ENCODE measurements around the gene POF1B. TPM values are rescaled to one million over a fixed set of nuclear protein-coding genes. Genes with fewer than 3 reads are reported as not detected.
"Not testable (repeated sequence)": the region's sequence is repeated elsewhere in the genome, so short reads cannot be mapped to it uniquely, and the experiment has no call there.

POF1B gene, protein sequence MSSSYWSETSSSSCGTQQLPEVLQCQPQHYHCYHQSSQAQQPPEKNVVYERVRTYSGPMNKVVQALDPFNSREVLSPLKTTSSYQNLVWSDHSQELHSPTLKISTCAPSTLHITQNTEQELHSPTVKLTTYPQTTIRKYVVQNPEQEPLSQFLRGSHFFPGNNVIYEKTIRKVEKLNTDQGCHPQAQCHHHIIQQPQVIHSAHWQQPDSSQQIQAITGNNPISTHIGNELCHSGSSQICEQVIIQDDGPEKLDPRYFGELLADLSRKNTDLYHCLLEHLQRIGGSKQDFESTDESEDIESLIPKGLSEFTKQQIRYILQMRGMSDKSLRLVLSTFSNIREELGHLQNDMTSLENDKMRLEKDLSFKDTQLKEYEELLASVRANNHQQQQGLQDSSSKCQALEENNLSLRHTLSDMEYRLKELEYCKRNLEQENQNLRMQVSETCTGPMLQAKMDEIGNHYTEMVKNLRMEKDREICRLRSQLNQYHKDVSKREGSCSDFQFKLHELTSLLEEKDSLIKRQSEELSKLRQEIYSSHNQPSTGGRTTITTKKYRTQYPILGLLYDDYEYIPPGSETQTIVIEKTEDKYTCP
- 0.89 TPM for total RNA-seq
- long read RNA-seq, partial matches to known transcripts, result 0 of 1 reads
- long read RNA-seq, other reads (novel, unspliced or antisense), result 0 of 1 reads

GRCh38 chrX:85379174-85379907, at the start of gene POF1B:
Gene POF1B, minus strand, starts transcription at chrX:85379665. Its CDS starts 211 bp downstream, at chrX:85379454.
- DNase-seq (ENCODE audit: missing footprints), result no peak
- intact Hi-C loops (cut with DNase I), result no loop called here
- ATAC-seq, result no peak

GRCh38 chrX:85429066-85429465, 49.6 kb upstream of the POF1B start:
- ATAC-seq (no peak), DNase-seq (ENCODE audit: missing footprints) (no peak)
- intact Hi-C loops (cut with DNase I), result no loop called here

DNA sequence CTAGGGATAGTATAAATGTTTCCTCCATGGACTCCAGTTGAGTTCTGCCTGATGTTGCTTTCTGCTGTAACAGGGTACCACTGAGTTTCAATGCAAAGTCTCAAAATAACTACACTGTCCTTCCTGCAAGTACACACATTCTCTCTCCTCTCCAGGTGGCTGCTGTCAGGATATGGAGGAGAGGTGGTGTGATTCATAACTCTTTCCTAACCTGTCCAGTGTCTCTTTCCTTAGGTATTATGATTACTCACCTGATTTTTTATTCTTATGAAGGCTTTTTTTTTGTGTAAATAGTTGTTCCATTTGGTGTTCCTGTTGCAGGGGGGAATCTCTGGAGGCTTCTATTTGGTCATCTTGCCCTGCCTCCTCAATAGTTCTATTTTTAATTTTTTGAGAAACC, 39.8 kb upstream of the POF1B start:
- no peak for DNase-seq (ENCODE audit: missing footprints)
- intact Hi-C loops (cut with DNase I), result no loop called here
- ATAC-seq, result no peak

DNA sequence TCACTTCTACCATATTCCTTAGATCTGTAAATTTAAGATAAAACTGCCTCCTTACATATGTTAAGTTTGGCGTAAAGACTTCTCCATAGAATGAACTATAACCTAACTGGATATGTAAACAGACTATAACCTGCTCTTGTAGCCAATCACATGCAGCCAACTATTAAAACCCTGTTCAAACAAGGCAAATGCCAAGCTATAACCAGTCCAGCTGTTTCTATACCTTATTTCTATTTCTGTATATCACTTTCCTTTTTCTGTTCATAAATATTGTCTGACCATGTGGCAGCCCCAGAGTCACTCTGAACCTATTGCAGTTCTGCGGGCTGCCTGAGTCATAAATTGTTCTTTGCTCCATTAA, 12.4 kb upstream of the POF1B start:
- intact Hi-C loops (cut with DNase I), result no loop called here
- ATAC-seq (no peak), DNase-seq (ENCODE audit: missing footprints) (no peak)

GRCh38 chrX:85391185-85391877, 11.9 kb upstream of the POF1B start:
- DNase-seq (ENCODE audit: missing footprints) (no peak), ATAC-seq (no peak)
- intact Hi-C loops (cut with DNase I), result no loop called here

DNA sequence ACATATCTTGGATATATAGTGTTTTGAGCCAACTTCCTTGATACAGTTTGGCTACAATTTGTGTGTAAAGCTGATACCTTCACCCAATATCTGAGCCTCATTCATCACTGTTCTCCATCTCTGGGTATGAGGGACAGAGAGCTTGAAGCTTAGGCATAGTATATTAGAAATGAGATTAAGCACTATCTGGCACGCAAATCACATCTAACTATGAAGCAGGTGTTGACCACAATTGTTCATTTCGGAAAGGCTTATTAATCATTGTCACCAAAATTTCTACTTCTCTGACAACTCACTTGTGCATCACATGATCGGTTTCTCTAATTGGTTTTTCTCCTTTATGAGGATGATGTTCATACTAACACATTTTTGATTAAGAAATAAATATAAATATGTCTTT, 2.1 kb upstream of the POF1B start:
- no peak for DNase-seq (ENCODE audit: missing footprints)
- intact Hi-C loops (cut with DNase I), result no loop called here
- ATAC-seq, result no peak

DNA sequence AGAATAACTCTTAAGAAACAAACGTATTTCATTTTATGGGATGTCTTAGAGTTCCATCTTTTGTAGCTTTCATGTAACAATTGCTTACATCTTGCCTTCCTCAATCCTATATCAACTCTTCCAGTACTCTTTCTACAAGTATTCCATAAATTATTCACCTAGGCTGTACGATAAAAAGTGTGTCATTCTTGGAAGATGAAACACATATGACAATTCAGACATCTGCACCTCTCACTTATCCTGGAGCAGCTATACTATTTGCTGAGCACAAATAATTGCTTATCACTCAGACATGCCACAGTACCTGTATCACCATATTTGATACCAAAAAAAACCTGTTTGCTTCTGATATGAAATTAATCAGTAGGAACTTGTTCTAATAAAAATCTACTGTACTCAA, 1.0 kb downstream of the POF1B start:
- intact Hi-C loops (cut with DNase I), result no loop called here
- no peak for DNase-seq (ENCODE audit: missing footprints)
- no peak for ATAC-seq

- no peak for ATAC-seq
- intact Hi-C loops (cut with DNase I), result no loop called here
- no peak for DNase-seq (ENCODE audit: missing footprints)
Measured at GRCh38 chrX:85375333-85375738, 4.1 kb downstream of the POF1B start.

- no peak for ATAC-seq
- intact Hi-C loops (cut with DNase I), result no loop called here
- no peak for DNase-seq (ENCODE audit: missing footprints)
Measured at GRCh38 chrX:85365370-85365995, 14.0 kb downstream of the POF1B start.

- ATAC-seq, result no peak
- intact Hi-C loops (cut with DNase I), result no loop called here
- DNase-seq (ENCODE audit: missing footprints), result no peak
Measured at GRCh38 chrX:85359051-85359450, 20.4 kb downstream of the POF1B start.

DNA sequence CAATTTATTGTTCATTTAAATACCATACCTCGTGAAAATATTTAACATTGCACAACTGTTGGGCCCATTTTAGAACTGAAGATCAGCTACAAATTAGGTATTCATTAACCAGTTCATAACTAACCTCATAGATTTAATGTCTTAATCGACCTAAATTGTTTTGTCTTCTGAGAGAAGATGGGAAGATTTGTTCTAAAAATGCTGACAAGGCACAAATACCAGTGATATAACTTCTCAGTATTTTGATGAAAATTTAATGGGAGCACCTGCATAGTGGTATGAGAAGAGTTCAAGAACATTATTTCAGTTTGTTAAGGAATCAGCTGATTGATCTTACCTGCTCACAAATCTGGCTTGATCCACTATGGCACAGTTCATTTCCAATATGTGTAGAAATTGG, 33.9 kb downstream of the POF1B start:
- no peak for ATAC-seq
- no peak for DNase-seq (ENCODE audit: missing footprints)
- intact Hi-C loops (cut with DNase I), result no loop called here

GRCh38 chrX:85327060-85327333, 52.5 kb downstream of the POF1B start:
- intact Hi-C loops (cut with DNase I), result no loop called here
- ATAC-seq, result no peak
- no peak for DNase-seq (ENCODE audit: missing footprints)

DNA sequence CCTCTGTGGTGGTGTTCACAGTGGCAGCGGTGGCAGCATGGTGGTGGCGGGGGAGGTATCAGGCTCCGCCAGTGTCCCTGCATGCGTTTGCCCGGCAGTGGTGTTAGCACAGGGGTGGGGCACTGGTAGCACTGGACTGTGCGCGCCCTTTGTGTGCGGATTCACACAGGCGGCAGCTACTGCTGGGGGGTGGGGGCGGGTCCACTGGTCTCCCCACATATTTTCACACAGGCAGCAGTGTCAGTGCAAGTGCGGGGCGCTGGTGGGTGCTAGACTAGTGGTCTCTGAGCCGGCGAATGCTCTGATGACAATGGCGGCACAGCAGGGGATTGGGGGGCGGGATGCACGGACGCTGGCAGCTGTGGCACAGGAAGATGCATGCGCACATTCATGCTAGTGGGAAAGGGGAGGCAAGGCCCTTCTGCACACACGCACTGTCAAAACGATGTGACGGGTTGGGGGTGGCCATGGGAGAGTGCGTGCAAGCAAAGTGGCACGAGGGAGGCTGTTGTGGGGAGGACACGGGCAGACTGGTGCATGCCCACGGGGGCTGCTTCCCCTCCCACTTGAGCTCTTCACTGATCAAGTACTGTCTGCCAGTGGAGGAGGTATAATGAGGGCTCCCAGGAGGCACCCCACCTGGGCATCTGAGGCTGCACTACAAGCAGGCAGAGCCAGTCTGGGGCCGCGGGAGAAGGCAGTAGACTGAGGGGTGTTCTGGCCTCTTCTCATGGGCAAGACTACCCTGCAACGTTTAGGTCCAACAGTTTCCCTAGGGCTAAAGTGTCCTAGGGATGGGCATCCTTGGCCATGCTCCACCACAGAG, 53.0 kb downstream of the POF1B start:
- intact Hi-C loops (cut with DNase I), result no loop called here
- ATAC-seq (no peak), DNase-seq (ENCODE audit: missing footprints) (no peak)

DNA sequence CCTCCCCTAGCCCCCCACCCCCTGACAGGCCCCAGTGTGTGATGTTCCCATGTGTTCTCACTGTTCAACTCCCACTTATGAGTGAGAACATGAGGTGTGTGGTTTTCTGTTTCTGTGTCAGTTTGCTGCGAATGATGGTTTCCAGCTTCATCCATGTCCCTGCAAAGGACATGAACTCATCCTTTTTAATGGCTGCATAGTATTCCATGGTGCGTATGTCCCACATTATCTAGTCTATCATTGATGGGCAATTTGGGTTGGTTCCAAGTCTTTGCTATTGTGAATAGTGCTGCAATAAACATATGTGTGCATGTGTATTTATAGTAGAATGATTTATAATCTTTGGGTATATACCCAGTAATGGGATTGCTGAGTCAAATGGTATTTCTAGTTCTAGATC, 68.1 kb downstream of the POF1B start:
- ATAC-seq; intact Hi-C loops (cut with DNase I); DNase-seq (ENCODE audit: missing footprints): not testable (repeated sequence)

- ATAC-seq (no peak), DNase-seq (ENCODE audit: missing footprints) (no peak)
- intact Hi-C loops (cut with DNase I), result no loop called here
Measured at GRCh38 chrX:85309717-85310116, 69.7 kb downstream of the POF1B start.

- intact Hi-C loops (cut with DNase I), result no loop called here
- no peak for DNase-seq (ENCODE audit: missing footprints)
- no peak for ATAC-seq
Measured at GRCh38 chrX:85303544-85303943, 75.9 kb downstream of the POF1B start.

DNA sequence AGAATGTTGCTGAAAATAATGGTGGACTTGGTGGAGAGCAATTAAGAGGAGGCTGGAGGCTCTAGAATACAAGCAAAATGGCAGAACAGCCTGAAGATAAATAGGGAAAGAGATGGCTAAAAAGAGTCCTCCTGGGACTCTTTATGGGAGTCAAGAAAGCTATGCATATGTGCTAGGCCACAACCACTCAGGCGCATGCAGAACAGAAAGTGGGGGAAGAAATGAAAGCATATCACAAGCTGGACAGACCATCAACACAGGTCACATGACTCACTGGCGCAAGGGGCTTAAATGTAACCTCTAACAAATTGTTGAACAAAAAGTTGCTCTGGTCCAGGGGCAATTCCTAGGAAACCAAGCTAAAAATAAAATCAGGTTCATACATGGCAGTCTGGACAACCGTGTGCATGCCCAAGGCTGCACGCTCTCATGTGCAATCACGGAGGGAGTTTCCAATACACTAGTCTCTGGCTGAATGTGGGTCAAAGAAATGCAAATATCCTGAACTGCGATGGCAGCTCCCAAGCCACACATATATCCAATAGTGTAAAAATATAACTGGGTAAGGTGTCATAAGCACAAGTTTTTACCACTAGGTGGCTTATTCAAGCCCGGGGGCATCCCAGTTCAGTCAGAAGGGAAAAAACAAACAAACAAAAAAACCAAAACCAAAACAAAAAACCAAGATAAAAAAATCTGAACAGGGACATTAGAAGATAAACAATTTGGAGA, 90.3 kb downstream of the POF1B start:
- DNase-seq (ENCODE audit: missing footprints), result no peak
- no peak for ATAC-seq
- intact Hi-C loops (cut with DNase I), result no loop called here

- ATAC-seq; intact Hi-C loops (cut with DNase I); DNase-seq (ENCODE audit: missing footprints): not testable (repeated sequence)
Measured at GRCh38 chrX:85285286-85285685, 94.2 kb downstream of the POF1B start.
